HG03558 (cell line): ENCODE results near the gene METTL26.

ENCODE experiments used
- ATAC-seq: cut with Tn5 transposase; IDR thresholded peaks from one replicate; pipeline ENCODE4 v1.9.1; 2021; ENCODE audit warnings: moderate number of reproducible peaks; ENCODE audit not compliant: unreplicated experiment; ENCODE audit errors: extremely low read depth

The METTL26 gene

DNA sequence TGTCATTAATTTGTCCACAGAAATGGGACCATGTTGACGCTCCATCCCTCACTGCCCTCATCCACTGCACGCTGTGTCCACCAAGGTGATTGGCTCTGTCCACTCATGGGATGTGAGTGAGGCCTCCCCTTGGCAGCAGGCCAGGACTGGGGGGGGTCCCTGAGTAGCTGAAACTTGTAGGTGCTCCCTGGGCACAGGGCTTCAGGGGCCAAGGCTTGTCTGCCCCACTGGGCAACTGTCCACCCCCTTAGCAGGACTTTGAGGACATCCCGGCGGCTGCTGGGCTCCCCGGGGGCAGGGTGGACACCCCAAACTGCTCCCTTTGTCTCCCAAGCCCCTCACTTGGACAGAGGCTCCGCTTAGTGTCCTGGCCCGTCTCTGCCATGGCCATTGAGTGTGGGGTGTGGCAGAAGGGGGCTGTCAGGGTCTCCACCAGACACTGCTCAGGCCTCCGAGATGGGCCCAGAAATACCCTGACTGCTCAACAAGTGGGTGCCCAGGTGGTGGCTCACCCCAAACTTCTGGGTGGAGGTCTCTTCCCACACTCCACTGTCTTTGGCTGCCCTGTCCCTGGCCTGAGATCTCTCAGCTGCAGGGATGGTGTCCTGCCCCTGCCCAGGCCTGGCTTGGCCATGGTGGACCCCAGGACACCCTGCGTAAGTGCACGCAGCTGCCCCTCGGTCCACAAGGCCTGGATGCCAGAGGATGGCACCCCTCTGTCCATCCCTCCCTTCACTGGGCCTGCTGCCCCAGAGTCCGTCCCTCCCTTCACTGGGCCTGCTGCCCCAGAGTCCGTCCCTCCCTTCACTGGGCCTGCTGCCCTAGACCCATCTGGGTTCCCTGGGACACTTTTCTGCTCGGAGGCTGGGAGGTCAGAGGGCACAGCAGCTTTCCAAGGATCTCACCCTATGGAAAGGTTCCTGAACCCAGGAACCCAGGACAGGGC is 49.2 kb downstream of the METTL26 start:
- ATAC-seq: no peak

DNA sequence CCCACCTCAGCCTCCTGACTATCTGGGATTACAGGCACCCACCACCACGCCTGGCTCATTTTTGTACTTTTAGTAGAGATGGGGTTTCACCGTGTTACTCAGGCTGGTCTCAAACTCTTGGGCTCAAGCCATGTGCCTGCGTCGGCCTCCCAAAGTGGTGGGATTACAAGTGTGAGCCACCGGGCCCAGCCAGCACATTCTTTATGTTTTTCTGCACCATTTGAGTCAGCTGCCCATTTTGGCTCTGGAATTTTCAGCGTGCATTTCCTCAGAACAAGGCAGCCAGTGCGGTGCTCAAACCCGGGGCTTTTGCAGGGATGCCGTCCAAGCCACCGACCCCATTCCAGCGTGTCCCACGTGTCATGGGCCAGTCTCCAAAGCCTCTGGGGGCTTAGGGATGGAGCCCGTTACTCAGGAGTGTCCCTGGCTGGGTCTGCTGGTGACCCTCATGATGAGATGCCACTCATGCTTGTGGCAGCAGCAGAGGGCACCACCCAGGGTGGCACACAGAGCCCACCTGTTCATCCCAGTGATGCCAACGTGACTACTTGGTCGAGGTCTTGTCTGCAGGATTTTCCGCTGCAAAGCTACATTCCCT is 50.0 kb downstream of the METTL26 start:
- no peak for ATAC-seq

DNA sequence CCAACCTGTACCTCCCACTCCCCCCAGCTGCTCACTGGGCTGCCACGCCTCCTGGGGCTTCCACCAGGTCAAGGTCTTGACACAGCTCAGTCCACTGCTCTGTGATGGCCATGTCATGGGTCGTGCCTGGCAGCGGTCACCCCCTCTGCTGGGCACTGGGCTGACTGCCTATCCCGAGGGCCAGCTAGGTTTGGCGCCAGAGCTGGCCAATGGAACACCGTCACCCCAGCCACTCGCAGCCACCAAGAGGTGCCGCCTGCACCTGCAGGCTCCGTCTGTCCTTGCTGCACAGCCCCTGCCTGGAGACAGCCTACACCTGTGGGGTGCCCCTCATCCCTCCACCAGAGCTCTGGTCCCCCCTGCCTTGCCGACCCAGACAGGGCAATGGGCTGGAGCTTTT is 50.8 kb downstream of the METTL26 start:
- ATAC-seq: no peak
